ENCODE measurements around the gene LNPK. TPM values are rescaled to one million over a fixed set of nuclear protein-coding genes. Genes with fewer than 3 reads are reported as not detected.

The LNPK gene
- polyA plus RNA-seq, 3 donors = 8.1 to 15.3 (median 11.7) TPM

DNA sequence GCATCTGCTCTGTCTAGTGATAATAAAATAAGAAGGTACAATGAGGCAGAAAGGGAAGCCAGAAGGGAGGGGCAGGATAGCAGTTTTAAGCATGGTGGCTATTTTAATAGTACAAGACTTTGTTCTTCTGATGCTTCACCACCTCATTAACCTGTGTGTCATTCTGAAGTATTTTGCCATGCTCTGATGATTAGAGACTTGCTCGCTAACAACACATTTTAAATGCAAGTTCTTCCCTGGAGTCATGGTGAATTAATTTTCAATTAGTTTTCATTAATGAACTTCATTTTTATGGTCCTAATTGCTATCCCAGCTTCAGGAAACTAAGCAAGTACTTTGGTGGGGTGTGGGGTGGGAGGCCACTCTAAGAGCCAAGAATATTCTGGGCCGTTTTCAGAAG, 25.7 kb upstream of the LNPK start:
- Histone ChIP-seq H2AFZ (ENCODE audit: insufficient read depth, low read depth, low read length, poor library complexity, severe bottlenecking) (no peak overlapping the region), H3K27me3 (ENCODE audit: control insufficient read depth in 2 of 2, insufficient read depth in 2 of 2, low read length in 2 of 2) (peaks cover 13 to 39% of the 10 kb centered on the region in 2 donors), H3K4me1 (ENCODE audit: control insufficient read depth in 1 of 2, insufficient read depth in 2 of 2, low read length in 2 of 2) (no peaks in the 10 kb centered on the region), H4K20me1 (ENCODE audit: insufficient read depth, low read length) (no peaks in the 10 kb centered on the region), H3K36me3 (replicated peaks in 1 of 2; ENCODE audit: control insufficient read depth in 1 of 2, insufficient read depth in 2 of 2, low read length in 2 of 2) (no peaks in the 10 kb centered on the region), H3K4me3 (replicated peaks in 1 of 3; ENCODE audit: low read depth in 2 of 3, low read length in 3 of 3) (no peak overlapping the region), H3K9ac (ENCODE audit: insufficient read depth, low read length, poor library complexity, severe bottlenecking) (no peak overlapping the region), H3K4me2 (replicated peaks; ENCODE audit: extremely low read depth, low read length, poor library complexity, severe bottlenecking) (no peak overlapping the region), H3K9me3 (replicated peaks in 1 of 2; ENCODE audit: control insufficient read depth in 1 of 2, insufficient read depth in 1 of 2, low read length in 2 of 2) (no peaks in the 10 kb centered on the region), H3K79me2 (ENCODE audit: insufficient read depth, low read length) (no peaks in the 10 kb centered on the region), H3K27ac (ENCODE audit: low read depth in 1 of 2, low read length in 2 of 2) (no peak overlapping the region)
- TF ChIP-seq, protein P1, sequence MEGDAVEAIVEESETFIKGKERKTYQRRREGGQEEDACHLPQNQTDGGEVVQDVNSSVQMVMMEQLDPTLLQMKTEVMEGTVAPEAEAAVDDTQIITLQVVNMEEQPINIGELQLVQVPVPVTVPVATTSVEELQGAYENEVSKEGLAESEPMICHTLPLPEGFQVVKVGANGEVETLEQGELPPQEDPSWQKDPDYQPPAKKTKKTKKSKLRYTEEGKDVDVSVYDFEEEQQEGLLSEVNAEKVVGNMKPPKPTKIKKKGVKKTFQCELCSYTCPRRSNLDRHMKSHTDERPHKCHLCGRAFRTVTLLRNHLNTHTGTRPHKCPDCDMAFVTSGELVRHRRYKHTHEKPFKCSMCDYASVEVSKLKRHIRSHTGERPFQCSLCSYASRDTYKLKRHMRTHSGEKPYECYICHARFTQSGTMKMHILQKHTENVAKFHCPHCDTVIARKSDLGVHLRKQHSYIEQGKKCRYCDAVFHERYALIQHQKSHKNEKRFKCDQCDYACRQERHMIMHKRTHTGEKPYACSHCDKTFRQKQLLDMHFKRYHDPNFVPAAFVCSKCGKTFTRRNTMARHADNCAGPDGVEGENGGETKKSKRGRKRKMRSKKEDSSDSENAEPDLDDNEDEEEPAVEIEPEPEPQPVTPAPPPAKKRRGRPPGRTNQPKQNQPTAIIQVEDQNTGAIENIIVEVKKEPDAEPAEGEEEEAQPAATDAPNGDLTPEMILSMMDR (IDR thresholded peaks at IDR 0.05) = no peak
- DNase-seq = no peak
- intact Hi-C loops (cut with micrococcal nuclease) = no loop called here
- Mint-ChIP-seq H3K27me3 (ENCODE audit: low read depth in 3 of 3) (peaks cover 17 to 28% (median 23%) of the 10 kb centered on the region in 3 donors), H3K27ac (no peak overlapping the region), H3K4me3 (peak overlapping the region in 1 of 2 donors; percentile 16), H3K9me3 (no peaks in the 10 kb centered on the region), H3K4me1 (no peaks in the 10 kb centered on the region), H3K36me3 (no peaks in the 10 kb centered on the region)
- WGBS (ENCODE audit: insufficient coverage) = no CpG with 5 or more reads among the region's 2 CpGs

DNA sequence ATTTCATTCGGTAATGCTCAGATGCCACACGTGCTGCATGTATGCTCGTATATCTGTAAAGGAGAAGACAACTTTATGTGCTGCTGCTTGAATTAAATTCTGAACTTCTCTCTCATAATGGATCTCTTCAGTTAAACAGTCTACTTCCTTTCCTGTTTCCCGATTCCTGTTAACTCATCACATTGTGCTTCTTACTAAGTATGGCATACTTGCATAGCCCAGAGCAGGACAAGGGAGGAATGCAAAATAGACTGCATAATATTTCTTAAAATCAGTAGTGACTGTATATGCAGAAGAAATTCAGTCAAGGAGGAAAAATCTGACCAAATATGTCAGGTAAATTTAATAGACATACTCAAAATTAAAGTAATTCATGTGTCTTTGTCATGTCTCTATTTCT, 23.9 kb upstream of the LNPK start:
- DNase-seq = no peak
- Histone ChIP-seq H2AFZ (ENCODE audit: insufficient read depth, low read depth, low read length, poor library complexity, severe bottlenecking) (no peak overlapping the region), H3K9ac (ENCODE audit: insufficient read depth, low read length, poor library complexity, severe bottlenecking) (no peak overlapping the region), H3K79me2 (ENCODE audit: insufficient read depth, low read length) (no peaks in the 10 kb centered on the region), H3K4me2 (replicated peaks; ENCODE audit: extremely low read depth, low read length, poor library complexity, severe bottlenecking) (no peak overlapping the region), H3K27me3 (ENCODE audit: control insufficient read depth in 2 of 2, insufficient read depth in 2 of 2, low read length in 2 of 2) (peaks cover 13 to 32% of the 10 kb centered on the region in 2 donors), H3K4me1 (ENCODE audit: control insufficient read depth in 1 of 2, insufficient read depth in 2 of 2, low read length in 2 of 2) (no peaks in the 10 kb centered on the region), H3K4me3 (replicated peaks in 1 of 3; ENCODE audit: low read depth in 2 of 3, low read length in 3 of 3) (no peak overlapping the region), H3K9me3 (replicated peaks in 1 of 2; ENCODE audit: control insufficient read depth in 1 of 2, insufficient read depth in 1 of 2, low read length in 2 of 2) (no peaks in the 10 kb centered on the region), H3K27ac (ENCODE audit: low read depth in 1 of 2, low read length in 2 of 2) (no peak overlapping the region), H3K36me3 (replicated peaks in 1 of 2; ENCODE audit: control insufficient read depth in 1 of 2, insufficient read depth in 2 of 2, low read length in 2 of 2) (no peaks in the 10 kb centered on the region), H4K20me1 (ENCODE audit: insufficient read depth, low read length) (no peaks in the 10 kb centered on the region)
- Mint-ChIP-seq H3K9me3 (peaks cover 0 to 1% (median 0%) of the 10 kb centered on the region in 7 donors), H3K36me3 (no peaks in the 10 kb centered on the region), H3K4me3 (no peak overlapping the region), H3K27ac (no peak overlapping the region), H3K27me3 (ENCODE audit: low read depth in 3 of 3) (peaks cover 20 to 26% (median 25%) of the 10 kb centered on the region in 3 donors), H3K4me1 (no peaks in the 10 kb centered on the region)
- intact Hi-C loops (cut with micrococcal nuclease) = no loop called here
- TF ChIP-seq, protein P1 (IDR thresholded peaks at IDR 0.05) = no peak
- WGBS (ENCODE audit: insufficient coverage) = no CpG with 5 or more reads among the region's 4 CpGs

Data from CD14-positive monocyte (primary cell).